Type B pancreatic cell (in vitro differentiated cells): Measurements from ENCODE around the gene ANKH. TPM values are rescaled to one million over a fixed set of nuclear protein-coding genes. Genes with fewer than 3 reads are reported as not detected.

Experiments used
- DNase-seq: peaks from one replicate; pipeline ENCODE4 v3.0.0; 2021; ENCODE audit warnings: mixed read lengths; ENCODE audit not compliant: unreplicated experiment; ENCODE audit errors: extremely low spot score
- H3K27ac Mint-ChIP-seq: 2 replicates; pipeline ENCODE4 v1.8.0; 2021; ENCODE audit warnings: mild to moderate bottlenecking, mixed read lengths
- H3K27me3 Mint-ChIP-seq: 2 replicates; pipeline ENCODE4 v1.8.0; 2021; ENCODE audit warnings: mixed read lengths
- H3K36me3 Mint-ChIP-seq: 2 replicates; pipeline ENCODE4 v1.8.0; 2021; ENCODE audit warnings: mixed read lengths
- H3K4me1 Mint-ChIP-seq: one replicate; pipeline ENCODE4 v1.8.0; 2021; ENCODE audit warnings: mixed read lengths; ENCODE audit not compliant: unreplicated experiment
- H3K4me3 Mint-ChIP-seq: 2 replicates; pipeline ENCODE4 v1.8.0; 2021; ENCODE audit warnings: mild to moderate bottlenecking, mixed read lengths
- H3K9me3 Mint-ChIP-seq: 2 replicates; pipeline ENCODE4 v1.8.0; 2021; ENCODE audit warnings: mixed read lengths
- total RNA-seq: library from RNA; stranded (reverse); gene quantifications from 2 replicates; pipeline ENCODE4 v1.2.1, GENCODE V29; 2021; ENCODE audit warnings: low replicate concordance
- TF ChIP-seq, protein P1 (sequence below): fragments of 200-600 bp; sonication (generic); conservative IDR thresholded peaks from 2 replicates; pipeline ENCODE4 v1.5.0; 2021; ENCODE audit warnings: antibody characterized with exemption, mild to moderate bottlenecking

Gene ANKH
- total RNA-seq, 1 donor from 2014 or later = 41.1 TPM

DNA sequence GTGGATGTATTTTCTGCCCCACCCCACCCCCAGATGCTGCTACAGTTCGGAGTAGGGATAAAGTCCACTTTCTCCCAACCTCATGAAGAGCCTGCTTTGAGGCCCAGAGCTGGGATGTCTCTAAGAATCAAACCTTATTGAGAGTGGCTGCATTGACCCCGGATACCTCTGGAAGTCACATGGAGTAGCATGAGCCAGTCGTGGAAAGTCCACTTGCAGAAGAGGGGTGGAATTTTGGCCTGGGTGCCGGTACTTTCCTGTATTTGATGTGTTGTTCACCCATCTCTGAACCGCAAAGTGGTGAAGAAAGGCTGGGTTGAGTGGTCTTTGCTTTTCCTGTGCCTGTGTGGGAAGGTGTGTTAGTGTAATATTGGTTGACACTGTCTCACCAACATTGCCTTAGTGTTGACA is 203.4 kb downstream of the ANKH start:
- no peak overlapping the region for H3K4me3 Mint-ChIP-seq
- TF ChIP-seq, protein P1, sequence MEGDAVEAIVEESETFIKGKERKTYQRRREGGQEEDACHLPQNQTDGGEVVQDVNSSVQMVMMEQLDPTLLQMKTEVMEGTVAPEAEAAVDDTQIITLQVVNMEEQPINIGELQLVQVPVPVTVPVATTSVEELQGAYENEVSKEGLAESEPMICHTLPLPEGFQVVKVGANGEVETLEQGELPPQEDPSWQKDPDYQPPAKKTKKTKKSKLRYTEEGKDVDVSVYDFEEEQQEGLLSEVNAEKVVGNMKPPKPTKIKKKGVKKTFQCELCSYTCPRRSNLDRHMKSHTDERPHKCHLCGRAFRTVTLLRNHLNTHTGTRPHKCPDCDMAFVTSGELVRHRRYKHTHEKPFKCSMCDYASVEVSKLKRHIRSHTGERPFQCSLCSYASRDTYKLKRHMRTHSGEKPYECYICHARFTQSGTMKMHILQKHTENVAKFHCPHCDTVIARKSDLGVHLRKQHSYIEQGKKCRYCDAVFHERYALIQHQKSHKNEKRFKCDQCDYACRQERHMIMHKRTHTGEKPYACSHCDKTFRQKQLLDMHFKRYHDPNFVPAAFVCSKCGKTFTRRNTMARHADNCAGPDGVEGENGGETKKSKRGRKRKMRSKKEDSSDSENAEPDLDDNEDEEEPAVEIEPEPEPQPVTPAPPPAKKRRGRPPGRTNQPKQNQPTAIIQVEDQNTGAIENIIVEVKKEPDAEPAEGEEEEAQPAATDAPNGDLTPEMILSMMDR = no peak
- H3K9me3 Mint-ChIP-seq = no peaks in the 10 kb centered on the region
- H3K27ac Mint-ChIP-seq = peak overlapping the region; percentile 24
- no peaks in the 10 kb centered on the region for H3K27me3 Mint-ChIP-seq
- no peak for DNase-seq
- peaks cover 49% of the 10 kb centered on the region for H3K4me1 Mint-ChIP-seq
- peaks cover 13% of the 10 kb centered on the region for H3K36me3 Mint-ChIP-seq

DNA sequence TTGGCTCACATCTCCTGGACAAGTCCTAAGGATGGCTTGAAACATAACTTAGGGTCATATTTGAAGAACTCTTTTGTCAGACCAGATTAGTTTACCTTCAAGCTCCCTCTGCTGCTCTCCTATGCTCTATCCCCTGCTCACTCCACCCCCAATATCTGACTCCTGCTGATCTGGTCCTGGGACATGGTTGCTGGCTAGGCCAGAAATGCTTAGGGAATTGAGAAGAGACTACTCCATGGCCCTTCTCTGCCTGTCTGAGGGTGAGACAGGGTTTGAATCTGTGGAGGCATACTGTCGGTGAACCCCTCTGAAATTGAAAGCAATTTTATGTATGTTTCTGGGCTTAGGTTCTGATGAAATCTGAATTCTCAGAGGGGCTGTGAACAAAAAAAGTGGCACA is 203.8 kb downstream of the ANKH start:
- peaks cover 48% of the 10 kb centered on the region for H3K4me1 Mint-ChIP-seq

GRCh38 chr5:14667290-14667689 is 204.3 kb downstream of the ANKH start:
- H3K27me3 Mint-ChIP-seq = no peaks in the 10 kb centered on the region
- TF ChIP-seq, protein P1 = no peak
- no peak overlapping the region for H3K27ac Mint-ChIP-seq
- H3K4me3 Mint-ChIP-seq = peak overlapping the region; percentile 47
- DNase-seq = no peak
- H3K9me3 Mint-ChIP-seq = no peaks in the 10 kb centered on the region
- H3K4me1 Mint-ChIP-seq = peaks cover 43% of the 10 kb centered on the region
- peaks cover 13% of the 10 kb centered on the region for H3K36me3 Mint-ChIP-seq

More for the DNA sequence above, 203.8 kb downstream of the ANKH start:
- TF ChIP-seq, protein P1 = no peak
- H3K9me3 Mint-ChIP-seq = no peaks in the 10 kb centered on the region
- H3K27ac Mint-ChIP-seq = peak overlapping the region; percentile 24
- peaks cover 13% of the 10 kb centered on the region for H3K36me3 Mint-ChIP-seq
- peak overlapping the region; percentile 47 for H3K4me3 Mint-ChIP-seq
- no peaks in the 10 kb centered on the region for H3K27me3 Mint-ChIP-seq
- DNase-seq = no peak

DNA sequence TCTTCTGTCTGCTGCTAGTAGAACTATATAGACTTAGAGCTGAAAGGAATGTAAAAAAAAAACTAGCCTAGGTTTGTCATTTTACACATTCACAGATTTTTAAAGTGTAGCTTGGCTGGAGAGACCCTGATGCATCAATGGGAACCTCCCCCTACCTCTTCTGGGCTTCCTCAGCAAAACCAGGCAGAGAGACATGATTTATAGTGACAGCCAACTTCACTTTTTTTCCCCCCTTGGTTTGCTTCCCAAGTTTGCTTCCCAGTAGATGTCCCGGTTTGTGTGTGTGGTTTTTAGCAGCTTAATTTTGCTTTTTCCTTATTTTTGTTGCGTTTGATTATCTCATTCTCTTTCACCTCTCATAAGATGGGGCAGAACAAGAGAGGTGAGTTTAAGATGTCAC is 205.2 kb downstream of the ANKH start:
- Mint-ChIP-seq H3K27me3 (no peaks in the 10 kb centered on the region), H3K9me3 (no peaks in the 10 kb centered on the region), H3K36me3 (peaks cover 13% of the 10 kb centered on the region), H3K4me1 (peaks cover 34% of the 10 kb centered on the region), H3K27ac (peak overlapping the region; percentile 79), H3K4me3 (peak overlapping the region; percentile 94)
- no peak for DNase-seq
- TF ChIP-seq, protein P1 = no peak

GRCh38 chr5:14665949-14666348 is 205.6 kb downstream of the ANKH start:
- Mint-ChIP-seq H3K36me3 (peaks cover 11% of the 10 kb centered on the region), H3K27ac (peak overlapping the region; percentile 79), H3K4me3 (peak overlapping the region; percentile 94), H3K4me1 (peaks cover 30% of the 10 kb centered on the region), H3K9me3 (no peaks in the 10 kb centered on the region), H3K27me3 (no peaks in the 10 kb centered on the region)
- DNase-seq = no peak
- TF ChIP-seq, protein P1 = peak; percentile 64
